Activated CD4-positive, alpha-beta T cell treated with anti-CD3 and anti-CD28 coated beads, Interleukin-2, amount 50 U/mL, for 24 hours (primary cell): ENCODE measurements around the gene UPB1.

Source experiments
- DNase-seq, 2 donors: peaks; one replicate each; pipeline ENCODE4 v3.0.0-alpha.2; 2020; ENCODE audit warnings: low read depth in 1 of 2, low spot score in 1 of 2

The UPB1 gene

DNA sequence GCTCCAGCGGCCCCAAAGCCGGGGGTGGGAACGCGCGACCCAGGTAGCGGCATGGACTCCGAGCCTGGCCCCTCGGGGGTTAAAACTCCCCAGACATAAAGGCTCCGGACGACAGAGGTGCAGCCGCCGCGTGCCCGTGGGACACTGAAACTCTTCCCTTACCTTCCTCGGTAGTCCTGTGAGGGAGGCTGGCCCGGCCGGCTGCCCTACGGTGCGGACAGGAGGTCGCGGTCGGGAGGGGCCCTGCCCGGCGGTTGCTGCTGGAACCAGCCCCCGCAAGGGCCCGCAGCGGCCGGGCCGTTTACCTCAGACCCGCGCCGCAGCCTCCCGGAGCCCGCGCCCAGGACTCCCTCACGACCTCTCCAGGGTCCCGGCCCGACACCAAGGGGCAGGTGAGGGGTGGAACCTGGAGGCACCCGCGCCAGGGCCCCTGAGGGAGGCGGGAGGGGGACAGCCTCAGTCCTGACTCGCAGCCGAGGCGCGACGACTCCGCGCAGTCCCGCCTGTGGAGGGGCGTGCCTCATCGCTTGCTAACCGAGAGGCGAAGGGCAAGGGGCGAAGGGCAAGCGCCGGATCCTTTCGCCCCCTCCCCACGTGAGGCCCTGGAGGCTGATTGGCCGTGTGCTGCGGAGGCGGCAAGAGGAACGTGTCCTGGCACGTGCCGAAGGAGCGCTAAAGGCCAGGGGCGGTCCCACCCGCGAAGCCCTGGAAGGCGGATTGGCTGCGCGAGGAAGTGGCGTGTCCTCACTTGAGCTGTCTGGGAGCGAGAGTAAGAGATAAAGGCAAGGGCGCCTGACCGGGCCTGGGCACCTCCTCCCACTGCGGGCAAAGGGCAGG is at the start of gene UPB1:
Gene UPB1, plus strand, starts transcription at position 805 of the 837 bp plus-strand sequence. CDS start 72 bp downstream, outside the sequence.
- DNase-seq: no peak

DNA sequence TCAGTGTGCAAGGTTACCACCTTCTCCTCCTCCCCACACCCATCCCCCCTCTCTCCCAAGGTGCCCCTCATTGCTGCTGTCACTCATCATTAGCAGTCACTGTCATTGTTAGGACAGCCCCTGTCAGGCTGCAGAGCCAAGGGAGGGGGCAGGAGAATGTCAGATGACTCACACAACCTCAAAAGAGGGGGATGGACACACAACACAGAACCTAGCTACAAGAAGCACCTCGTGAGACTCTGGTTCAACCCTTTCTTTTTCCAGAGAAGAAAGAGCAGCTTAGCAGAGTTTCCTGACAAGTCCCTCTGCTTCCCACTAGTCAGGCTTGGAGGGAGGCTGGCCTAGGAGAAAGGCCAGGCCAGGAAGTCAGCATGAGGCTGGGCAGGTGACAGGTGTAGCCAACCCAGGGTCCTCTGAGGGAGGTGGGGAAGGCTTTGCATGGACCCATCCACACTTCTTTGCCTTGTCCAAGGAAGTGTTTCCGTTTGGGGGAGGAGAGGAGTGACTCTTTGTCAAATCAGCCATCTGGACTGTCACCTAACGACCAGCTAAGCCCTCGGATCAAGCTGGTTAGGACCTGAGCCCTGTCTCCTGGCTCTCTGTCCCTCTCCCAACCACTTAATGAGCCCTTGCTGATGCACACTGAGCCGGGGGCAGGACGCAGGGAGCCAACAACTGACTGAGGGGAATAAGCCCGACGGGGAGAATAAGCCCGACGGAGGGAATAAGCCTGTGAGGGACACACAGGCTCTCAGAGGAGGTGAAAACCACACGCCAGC is 49.5 kb upstream of the UPB1 start:
- no peak for DNase-seq

DNA sequence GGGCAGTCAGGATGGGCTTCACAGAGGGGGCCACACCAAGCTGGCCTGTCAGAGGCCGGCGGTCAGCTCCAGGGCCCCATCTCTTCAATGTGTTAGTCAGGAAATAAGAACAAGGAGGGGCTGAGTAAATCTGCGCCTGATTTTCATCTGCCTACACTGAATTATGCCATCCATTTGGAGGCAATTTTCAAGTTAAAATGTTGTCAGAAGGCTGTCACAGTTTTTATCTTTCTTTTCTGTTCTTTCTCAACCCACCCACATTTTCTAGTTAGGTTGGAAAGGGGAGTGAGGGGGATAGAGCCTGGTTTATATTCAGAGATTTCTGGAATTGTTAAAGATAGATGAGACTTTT is 48.9 kb upstream of the UPB1 start:
- no peak for DNase-seq

- no peak for DNase-seq
Observed at GRCh38 chr22:24450610-24451009, 44.5 kb upstream of the UPB1 start.

GRCh38 chr22:24451162-24451561 is 44.0 kb upstream of the UPB1 start:
- no peak for DNase-seq

GRCh38 chr22:24453853-24454252 is 41.3 kb upstream of the UPB1 start:
- no peak for DNase-seq

DNA sequence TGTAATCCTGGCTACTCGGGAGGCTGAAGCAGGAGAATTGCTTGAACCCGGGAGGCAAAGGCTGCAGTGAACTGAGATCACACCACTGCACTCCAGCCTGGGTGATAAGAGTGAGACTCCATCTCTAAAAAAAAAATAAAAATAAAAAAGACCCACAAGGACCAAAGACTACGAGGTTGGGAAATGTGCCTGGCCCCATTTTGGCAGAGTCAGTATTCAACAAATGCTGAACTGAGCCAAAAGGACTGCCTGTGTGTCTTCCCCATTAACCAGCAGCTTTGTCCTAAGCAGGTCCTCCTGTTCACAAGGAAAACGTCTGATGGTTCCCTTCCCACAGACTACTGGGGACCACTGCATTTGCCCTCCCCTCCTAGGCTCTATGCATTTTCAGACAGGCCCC is 40.1 kb upstream of the UPB1 start:
- no peak for DNase-seq

DNA sequence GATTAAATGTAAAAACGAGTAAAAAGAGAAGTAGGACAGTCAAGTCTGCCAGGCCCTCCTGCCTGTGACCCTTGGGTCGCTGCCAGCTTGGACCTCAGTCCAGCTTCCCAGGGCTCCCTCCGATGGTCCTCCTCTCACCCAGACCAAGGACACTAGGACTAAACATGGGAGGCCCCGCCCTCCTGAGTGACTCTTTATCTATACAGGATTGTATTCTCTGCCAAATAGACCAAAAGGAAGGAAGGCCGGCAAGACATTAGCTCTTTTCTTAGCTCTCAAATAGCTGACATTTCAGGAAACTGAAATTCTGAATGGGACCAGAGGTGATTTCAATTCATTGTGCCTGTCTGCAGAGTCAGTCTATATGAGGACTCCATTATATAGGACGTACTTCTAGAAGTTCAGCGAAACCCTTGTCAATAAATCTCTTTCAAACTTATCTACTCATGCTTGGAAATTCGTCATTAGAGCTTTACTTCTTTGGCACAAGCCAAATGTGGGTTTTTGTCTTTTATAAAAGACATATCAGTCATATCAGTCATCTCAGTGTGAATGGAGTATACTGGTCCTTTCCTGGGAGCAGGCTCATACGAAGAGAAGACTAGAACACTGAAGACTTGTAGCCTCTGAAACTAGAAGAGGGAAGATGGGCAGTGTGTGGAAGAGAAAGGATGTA is 39.2 kb upstream of the UPB1 start:
- no peak for DNase-seq

DNA sequence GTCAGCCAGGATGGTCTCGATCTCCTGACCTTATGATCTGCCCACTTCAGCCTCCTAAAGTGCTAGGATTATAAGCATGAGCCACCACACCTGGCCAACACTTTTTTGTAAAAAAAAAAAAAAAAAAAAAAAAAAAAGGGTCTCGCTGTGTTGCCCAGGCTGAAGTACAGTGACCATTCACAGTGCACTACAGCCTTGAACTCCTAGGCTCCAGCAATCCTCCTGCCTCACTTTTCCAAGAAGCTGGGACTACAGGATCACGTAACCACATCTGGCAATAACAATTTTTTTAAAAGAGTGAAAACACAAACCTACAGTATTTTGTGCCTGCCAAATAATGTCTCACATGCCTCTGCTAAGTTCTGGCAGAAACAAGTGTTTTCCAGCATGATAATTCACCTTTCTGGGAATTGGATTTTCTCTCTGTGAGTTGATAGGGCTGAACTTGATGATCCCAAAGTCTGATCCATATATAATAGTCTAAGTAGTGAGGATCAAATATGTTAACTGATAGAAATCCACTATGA is 37.2 kb upstream of the UPB1 start:
- no peak for DNase-seq

DNA sequence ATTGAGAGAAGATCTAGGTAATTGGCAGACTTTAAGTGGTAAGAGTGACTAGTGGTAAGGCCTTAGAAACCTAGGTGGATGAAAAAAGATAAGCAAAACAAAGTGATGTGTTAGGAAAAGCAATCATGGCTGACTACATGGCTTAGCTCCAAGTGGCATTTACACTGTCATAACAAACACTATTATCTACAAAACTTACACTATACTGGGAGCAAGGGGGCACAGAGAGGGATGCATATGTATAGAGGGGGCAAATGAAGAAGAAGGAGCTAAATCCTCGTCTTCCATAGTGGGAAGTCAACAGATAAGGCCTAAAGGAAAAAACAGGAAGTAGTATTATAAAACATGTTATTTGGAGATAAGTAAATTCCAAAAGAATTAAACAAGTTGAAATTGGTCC is 35.2 kb upstream of the UPB1 start:
- no peak for DNase-seq

- no peak for DNase-seq
Observed at GRCh38 chr22:24460418-24461089, 34.6 kb upstream of the UPB1 start.

DNA sequence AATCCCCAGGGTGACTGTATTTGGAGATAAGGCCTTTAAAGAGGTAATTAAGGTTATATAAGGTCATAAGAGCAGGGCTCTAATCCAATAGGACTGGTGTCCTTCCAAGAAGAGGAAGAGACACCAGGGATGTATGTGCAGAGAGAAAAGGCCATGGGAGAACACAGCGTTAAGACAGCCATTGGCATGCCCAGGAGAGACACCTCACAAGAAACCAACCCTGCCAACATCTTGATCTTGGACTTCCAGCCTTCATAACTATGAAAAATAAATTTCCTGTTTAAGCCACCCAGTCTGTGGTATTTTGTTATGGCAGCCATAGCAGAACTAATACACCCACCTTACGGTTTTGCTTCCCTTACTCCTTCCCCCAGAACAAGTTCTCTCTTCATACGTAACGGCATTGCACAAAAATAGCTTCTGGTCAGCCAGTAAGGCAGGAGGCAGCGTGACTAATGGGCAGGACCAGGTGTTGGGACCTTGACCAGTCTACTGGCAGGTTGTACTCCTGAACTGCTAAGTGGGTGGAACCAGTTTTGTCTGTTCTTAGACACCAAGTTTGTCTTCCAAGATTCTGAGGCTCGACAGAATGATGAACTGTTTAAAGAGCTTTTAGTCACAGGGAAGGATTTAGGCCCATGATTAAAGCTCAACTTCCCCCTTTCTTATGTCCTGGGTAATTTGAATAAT is 31.9 kb upstream of the UPB1 start:
- no peak for DNase-seq

GRCh38 chr22:24465566-24465965 is 29.6 kb upstream of the UPB1 start:
- no peak for DNase-seq

DNA sequence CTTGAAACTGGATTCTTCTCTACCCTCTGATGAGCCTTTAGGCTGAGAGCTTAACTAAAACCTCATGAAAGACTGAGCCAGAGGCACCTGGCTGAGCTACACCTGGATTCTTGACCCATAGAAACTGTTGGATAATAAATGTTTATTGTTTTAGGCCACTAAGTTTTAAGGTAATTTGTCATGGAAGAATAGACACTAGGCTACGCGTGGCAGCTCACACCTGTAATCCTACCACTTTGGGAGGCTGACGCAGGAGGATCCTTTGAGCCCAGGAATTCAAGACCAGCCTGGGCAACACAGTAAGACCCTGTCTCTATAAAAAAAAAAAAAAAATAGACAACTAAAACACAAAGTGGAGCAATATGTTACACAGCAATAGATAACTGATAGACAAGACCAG is 29.2 kb upstream of the UPB1 start:
- DNase-seq: no peak

- no peak for DNase-seq
Observed at GRCh38 chr22:24466716-24467328, 28.3 kb upstream of the UPB1 start.

- no peak for DNase-seq
Observed at GRCh38 chr22:24467340-24467739, 27.8 kb upstream of the UPB1 start.

DNA sequence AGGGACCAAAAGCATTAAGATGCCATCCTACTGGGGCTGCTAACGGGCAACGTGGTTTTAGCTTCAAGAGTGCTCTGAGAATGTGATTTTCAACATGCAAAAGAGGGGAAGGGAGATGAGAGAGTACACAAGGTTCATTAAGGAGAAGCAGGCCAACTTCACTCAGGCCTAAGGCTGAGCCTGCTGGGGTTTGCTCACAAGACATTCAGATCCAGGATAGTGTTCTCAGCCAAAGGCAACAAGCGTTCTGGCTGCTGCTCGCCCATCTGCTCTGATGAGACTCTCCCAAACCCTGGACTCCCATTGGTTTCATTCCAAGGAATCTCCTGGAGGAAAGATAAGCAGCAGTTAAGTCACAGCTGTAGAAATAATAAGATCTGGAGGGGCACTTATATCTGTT is 23.6 kb upstream of the UPB1 start:
- no peak for DNase-seq

DNA sequence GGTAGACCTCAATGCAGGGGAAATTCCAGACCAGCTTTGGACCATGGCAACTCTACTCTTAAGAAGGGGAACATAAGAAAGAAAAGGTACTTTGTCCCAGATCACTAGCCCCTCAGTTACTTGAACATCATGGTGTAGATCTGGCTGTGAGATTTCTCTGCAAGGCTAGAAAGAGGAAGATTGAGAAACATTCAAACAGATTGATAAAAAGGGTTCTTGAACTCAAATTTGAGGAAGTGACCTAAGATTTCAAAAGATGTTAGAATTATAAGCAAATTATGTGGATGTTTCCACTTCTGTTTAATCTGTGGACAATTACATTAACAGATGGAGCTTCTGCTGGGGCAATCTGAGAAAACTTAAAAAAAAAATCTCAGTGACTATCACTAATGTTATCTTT is 21.8 kb upstream of the UPB1 start:
- DNase-seq: no peak

DNA sequence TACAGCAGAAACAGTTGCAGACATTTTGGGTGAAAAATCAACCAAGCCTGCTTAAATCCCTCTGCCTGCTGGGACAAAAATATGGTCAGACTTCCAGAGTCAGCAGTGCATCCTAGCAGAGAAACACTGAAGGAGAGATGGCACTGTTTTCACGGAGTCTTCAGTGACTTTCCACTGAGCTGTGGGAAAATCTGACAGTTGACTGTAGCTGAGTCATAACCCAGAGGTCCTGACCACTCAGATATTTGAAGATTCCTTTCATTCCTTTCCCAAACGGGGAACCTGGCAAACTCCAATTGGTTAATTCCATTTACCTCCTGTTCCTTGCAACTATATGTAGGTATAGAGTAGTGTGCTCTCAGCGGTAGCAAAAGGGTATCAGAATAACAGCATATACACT is 20.9 kb upstream of the UPB1 start:
- DNase-seq: no peak

- DNase-seq: no peak
Observed at GRCh38 chr22:24474649-24475255, 20.4 kb upstream of the UPB1 start.
